HG02642 (cell line): ENCODE results near the gene RIN3.

Source experiments
- ATAC-seq: cut with Tn5 transposase; IDR thresholded peaks from one replicate; pipeline ENCODE4 v1.9.1; 2021; ENCODE audit warnings: mild to moderate bottlenecking; ENCODE audit not compliant: unreplicated experiment, poor library complexity

The RIN3 gene

DNA sequence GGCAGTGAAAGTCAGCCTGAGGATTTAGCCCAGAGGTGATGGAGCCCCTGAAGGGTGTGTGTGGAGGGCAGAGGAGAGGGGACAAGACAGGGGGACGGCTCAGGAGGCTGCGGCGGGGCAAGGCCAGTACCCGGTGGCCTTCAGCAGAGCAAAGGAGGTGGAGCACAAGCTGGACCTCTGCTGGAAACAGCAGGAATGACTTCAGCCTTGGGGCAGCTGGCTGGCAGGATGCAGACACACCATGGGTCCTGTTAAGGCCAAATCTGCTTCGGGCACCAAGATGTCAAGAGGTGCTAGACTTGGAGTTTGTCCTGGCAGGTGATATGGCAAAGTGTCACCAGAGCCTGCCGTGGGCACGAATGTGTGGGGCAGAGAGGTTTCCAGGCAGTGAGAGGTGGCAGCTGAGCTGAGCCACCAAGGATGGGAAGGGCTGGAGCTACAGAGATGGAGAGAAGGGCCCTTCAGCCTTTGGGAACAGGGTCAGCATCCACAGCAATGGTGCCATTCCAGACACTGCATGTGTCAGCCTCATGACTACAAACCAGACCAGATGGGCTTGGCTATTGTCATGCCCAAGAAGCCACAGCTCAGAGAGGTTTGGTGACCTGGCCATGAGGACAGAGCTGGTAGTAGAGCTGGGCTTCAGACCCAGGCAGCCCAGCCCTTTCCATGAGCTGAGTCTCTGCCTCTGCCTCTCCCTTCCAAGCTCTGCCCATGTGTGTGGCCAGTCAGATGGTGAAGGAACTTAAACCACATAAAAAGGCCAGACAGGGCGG, 142.9 kb downstream of the RIN3 start:
- no peak for ATAC-seq

DNA sequence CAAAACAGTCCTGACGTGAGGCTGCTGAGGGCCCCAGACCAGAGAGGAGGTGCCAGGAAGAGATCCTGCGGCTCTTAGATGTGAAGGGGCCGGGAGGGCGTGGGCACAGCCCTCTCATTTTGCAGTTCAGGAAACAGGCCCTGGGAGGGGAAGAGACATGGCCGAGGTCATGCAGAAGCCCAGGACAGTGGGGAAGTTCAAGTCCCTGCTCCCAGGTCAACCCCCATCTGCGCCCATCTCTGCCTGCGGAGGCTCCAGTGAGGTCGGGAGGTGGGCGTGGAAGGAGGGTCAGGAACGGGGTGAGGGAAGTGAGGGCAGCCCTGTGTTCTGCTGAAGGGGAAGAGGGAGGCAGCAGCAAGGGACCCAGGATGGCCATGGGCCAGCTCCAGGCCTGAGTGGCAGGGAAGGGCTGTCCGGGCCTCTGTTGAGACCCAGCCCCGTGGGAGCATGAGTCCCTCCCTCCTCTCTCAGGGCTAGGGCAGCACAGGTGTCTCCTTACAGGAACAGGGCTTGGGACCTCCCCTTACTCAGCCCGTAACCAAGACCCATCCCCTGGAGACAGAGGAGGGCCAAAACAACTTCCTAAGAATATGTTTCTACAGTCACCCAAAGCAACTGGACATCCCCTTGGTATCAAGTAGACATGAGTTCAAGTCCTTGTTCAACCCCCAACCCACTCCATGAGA, 144.0 kb downstream of the RIN3 start:
- ATAC-seq = no peak

DNA sequence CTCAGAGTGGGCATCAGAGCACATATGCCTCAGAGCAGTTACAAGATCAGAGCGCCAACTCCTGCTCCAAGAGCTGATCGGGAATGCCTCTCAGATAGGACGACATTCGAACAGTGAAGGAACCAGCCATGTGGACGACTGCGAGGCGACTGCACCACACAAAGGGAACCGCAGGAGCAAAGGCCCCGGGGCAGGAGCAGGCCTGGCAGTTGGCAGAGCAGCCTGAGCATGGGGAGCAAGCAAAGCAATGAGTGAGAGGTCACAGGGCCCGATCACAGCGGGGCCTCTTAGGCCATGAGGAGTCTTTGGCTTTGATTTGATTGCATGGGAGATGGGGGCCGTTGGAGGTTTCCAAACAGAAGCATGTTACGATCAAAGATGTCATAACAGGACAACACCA, 144.6 kb downstream of the RIN3 start:
- ATAC-seq = no peak

DNA sequence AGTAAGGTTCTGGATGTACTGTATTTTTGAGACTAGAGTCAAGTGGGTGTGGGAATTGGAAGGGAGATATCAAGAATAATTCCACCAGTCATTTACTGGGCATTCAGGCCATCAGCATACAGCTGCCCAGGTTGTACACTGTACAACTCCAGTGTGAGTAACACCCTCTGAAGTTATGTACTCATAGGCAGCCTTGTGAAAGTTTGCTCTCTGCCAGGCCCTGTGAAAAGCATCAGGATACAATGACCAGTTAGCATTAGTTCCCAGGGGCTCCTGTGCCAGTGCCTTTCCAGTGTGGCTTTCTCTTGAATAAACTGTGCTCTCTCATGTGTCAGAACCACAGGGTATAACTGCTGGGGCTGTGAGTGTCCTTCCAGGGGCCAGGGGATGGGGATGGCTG, 145.1 kb downstream of the RIN3 start:
- no peak for ATAC-seq

DNA sequence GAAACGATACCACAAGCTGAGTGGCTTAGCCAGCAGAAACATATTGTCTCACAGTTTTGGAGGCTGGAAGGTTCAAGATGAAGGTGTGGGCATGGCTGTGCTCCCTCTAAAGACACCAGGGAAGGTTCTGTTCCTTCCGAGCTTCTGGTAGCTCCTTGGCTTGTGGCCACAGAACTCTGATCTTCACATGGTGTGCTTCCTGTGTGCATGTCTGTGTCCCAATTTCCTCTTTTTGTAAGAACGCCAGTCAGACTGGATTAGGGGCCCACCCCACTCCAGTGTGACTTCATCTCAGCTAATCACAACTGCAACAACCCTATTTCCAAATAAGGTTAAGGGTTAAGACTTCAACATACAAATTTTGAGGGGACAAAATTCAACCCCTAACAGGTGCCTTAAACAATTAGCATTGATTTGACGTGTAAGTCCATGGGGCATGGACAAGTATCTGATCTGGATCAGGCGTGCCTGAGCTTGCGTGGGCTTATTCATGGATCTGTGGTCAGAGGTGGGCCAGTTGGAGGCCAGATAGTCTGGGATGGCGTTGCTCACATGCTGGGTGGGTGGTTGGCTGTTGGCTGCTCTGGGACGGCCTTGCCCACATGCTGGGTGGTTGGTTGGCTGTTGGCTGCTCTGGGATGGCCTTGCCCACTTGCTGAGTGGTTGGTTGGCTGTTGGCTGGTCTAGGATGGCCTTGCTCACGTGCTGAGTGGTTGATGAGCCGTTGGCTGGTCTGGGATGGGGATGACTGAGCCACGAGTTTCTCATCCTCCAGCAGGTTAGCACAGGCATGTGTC, 146.4 kb downstream of the RIN3 start:
- no peak for ATAC-seq

DNA sequence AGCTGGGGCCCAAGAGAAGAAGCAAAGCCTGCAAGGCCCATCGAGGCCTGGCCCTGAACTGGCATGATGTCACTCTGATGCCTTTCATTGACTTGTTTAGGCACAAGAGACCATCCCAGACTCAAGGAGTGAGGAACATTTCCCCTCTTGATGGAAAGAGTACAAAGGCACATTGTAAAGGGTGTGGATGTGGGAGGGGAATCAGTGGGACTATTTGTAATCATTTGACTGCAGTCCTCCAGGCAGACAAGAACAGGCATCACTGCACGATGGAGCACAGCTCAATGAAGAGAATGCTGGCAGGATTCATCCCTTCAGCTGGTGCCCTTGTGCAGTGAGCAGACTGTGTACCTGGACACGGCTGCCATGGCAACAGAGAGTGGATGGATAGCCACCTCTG, 147.0 kb downstream of the RIN3 start:
- no peak for ATAC-seq

DNA sequence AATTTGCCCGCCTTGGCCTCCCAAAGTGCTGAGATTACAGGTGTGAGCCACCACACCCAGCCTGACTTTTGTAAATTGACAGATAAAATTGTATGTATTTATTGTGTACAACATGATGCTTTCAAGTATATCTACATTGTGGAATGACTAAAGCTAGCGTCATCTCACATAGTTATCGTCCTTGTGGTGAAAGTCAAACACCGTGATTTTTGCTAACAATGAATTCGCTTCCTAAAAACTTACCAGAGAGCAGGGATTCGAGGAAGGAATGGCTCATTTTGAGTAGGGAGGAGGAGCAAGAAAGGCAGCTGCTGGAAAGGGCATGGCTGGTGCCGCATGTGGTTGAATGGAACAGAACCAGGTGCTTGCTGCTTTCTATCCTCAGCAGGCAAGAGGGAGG, 149.5 kb downstream of the RIN3 start:
- ATAC-seq = no peak

DNA sequence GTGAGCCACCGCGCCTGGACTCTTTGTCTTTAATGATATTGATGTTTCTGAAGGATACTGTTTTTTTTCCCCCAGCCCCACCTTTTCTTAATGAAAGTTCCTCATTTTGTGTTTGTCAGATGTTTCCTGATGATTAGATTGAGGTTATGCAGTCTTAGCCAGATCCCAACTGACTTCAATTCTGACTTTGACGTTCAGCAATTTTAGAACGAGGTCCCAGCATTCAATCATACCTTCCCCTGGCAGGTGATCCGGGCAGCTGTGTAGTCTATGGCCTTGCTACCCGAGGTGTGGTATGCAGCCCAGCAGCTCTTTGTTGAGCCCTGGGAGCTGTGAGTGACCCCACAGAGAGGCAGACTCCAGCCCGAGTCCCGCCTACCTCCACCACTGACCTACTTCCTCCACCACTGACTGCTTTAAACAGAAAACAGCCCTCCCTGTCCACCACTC, 152.1 kb downstream of the RIN3 start:
- ATAC-seq = no peak

DNA sequence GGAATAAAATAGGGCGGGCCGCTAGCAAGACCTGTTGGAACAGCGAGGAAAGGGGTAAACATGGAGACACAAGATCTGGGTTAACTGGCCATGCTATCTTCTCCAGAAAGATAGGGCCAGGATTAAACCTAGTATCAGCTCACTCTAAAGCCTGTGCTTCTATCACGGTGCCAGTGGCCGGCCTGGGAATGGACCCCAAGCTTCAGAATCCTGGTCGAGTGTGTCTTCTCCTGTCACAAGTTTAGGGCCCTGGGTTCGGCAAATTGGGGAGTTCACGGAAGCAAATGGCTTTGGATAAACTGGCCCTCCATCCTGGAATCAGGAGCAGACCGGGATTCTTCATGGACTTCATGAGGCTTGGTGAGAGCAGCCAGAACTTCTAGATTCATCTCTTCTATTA, 152.7 kb downstream of the RIN3 start:
- no peak for ATAC-seq

DNA sequence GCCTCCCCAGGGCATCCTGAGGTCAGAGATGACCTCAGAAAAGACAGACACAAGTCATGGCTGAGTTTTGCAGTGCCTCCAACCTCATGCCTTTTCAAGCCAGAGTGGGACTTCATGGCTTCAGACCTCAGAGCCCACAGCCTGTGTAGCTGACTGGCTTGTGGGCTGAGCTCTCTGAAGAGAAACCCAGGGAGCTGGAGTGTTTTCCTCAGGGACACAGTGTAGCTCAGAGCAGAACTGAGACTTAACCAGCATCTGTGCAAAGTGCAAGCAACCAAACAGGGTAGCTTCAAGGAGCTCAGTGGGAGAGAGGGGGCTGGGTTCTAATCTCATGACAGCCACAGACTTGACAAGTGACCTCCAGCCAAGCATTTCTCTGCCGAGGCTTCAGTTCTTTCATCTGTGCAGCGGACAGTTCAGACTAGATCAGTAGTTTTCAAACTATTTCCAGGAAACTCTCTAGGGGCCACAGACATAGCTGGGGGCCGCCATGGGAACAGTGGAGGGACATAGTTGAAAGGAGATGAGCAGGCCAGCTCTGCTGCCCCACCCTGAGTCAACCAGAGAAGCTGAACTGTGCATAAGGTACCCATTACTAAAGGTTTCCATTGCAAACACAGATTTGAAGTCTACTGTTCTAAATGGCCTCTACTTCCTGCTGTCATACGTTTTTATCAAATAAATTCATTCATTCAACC, 154.8 kb downstream of the RIN3 start:
- ATAC-seq = no peak

DNA sequence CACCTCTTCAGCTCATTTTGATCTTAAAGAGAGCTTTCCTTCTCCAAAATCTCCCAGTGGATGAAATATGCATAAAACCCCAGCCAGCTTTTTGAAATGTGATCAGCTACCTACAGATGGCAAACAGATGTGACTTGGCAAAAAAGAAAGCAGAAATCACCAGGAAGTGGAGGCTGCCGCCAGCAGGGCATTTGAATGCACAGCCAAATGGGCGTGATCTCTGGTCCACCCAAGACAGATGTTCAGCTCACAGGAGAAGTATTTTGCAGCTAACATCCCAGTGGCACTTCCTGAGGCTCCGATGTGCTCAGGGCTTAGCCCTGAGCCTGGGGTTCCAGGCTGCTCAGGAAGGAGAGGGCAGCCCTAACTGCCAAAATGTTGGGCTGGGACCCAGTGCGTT, 156.6 kb downstream of the RIN3 start:
- peak; percentile 45 for ATAC-seq

DNA sequence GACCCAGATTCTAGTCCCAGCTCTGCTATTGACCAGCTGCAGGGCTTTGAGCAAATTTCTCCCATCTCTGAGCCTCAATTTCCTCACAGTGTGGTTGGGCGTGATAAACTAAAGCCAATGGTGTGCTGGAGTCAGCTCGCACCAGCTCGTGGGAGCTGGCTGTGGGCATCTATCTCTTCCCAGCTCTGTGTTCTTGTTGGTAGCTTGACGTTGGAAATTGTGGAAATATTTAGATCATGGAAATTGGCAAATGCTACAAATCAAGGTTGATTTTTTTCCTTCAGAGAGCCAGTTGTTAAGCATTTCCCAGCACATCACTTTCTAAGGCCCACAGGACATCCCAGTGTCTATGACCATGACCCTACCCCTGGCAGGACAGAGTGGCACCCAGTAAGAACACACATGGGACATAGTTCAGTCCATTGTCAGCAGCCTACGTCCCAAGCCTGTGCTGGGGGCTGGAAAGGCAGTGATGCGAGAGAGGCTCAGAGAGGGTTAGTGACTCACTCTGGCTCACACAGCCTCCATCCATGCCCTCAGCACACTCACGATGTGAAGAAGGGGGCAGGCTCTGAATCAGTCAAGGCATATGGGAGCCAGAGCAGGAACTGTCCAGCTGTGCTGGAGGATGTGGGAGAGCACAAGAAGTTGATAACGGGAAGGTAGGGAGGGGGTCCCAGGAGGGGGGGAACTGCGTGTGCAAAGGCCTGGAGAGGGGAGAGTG, 157.2 kb downstream of the RIN3 start:
- ATAC-seq = no peak

DNA sequence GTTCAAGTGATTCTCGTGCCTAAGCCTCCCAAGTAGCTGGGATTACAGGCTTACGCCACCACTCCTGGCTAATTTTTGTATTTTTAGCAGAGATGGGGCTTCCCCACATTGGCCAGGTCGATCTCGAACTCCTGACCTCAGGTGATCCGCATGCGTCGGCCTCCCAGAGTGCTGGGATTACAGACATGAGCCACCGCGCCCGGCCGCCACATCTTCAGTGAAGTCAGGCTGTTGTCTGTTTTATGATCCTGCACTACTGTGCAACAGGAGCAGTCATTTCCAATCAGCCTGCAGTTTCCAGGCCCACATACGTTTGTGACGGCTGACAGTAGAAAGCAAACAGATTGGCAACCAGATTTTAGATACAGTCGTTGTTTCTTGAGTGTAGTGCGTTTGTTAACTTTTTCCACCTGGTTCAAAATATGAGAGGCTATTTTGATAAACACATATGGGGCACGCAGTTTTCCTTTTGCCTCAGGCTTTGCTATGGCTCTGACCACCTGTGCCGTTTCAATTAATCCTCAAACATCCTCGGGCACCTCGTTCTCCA, 160.1 kb downstream of the RIN3 start:
- ATAC-seq = no peak

DNA sequence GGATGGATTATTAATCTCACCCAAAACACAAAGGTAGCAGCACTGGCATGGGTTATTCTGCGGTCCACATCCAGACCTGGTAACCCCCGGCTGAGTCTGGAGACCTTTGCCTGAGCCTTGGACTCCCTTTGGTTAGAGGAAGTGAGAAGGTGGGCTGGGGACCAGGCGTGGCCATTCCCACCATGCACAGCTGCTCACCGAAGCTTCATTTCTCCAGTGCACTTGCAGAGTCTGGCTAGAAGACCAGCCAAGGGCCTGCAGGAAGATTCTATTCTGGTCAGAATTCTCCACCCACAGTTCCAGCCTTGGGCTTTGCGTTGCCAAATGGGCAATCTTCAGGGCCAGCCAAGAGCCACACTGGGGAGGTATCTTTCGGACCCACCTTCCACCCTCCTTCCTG, 161.8 kb downstream of the RIN3 start:
- ATAC-seq = no peak

DNA sequence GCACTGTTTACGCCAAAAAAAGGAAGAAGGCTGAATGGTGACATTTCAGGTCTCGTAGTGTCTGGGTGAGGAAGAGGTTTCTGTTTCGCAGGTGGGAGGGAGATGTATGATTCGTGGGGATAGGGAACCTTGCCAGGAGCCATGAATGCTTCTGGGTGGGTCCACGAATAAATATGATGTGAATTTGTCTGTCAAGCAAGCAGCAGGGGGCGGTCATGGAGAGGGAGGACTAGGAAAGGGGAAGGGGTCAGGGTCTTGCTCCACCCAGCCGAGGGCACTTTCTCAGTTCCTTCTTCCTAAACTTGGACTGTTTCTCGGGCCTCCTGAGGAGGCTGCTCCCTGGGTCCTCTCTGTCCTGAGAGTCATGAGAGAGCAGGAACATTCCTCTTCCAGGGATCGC, 162.4 kb downstream of the RIN3 start:
- no peak for ATAC-seq

DNA sequence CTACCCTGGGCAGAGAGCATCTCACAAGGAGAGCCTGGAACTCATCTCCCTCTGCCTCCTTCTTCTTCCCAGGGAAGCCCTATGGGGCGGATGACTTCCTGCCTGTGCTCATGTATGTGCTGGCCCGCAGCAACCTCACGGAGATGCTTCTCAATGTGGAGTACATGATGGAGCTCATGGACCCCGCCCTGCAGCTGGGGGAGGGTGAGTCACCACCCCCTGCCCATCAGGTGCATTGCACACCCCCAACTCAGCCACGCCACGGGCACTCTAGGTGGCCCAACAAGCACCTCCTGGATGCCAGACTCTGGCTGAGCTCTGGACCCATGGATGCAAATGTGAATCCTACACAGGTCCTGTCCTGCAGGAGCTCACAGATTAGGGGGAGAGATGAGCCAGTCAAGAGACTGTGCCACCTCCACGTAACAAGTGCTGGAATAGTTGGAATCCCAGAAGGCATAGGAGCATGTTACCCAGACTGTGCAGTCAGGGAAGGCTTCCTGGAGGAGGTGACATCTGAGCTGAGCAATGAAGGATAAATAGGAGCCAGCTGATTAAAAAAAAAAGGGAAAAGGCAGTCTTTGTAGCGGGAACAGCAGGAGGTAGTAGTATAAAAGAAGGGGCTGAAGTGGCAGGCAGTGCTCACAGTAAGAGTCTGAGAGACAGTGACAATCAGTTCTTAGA, 163.0 kb downstream of the RIN3 start:
- no peak for ATAC-seq

DNA sequence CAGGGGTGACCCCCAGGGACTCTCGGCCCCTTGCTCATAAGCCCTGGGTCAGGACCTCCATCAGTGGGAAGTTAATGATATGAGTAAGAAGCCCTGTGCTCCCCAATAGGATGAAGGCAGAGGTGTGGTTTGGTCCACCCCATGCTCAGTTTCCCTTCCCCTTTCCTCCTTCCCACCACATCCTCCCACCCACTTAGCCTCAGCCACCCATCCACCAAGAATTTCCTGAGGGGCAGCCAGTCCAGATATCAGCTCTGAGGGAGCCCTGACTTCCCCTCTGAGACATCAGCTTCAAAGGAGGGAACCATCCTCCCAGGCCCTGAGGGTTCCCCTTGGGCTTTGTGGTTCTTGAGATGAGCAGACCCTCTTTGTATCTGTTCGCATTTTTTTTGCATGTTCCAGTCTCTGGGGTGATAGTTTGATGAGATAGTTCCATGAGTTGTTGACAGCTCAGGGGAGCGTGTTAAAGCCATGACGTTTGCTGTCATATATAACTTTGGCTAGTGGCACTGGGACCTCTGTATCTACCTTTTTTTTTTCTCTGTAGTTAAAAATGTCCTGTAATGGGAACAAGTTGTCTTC, 163.6 kb downstream of the RIN3 start:
- peak; percentile 78 for ATAC-seq

DNA sequence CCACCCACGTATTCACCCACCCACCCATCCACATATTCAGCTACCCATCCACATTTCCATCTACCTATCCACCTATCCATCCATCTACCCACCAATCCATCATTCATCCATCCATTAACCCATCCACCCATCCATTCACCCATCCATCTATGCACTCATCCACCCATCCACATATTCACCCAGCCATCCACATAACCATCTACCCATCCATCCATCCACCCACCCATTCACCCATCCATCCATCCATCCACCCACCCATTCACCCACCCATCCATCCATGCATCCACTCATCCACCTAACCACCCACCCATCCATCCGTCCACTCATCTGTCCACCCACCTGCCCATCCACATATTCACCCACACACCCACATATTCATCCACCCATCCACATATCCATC, 164.4 kb downstream of the RIN3 start:
- ATAC-seq = no peak

DNA sequence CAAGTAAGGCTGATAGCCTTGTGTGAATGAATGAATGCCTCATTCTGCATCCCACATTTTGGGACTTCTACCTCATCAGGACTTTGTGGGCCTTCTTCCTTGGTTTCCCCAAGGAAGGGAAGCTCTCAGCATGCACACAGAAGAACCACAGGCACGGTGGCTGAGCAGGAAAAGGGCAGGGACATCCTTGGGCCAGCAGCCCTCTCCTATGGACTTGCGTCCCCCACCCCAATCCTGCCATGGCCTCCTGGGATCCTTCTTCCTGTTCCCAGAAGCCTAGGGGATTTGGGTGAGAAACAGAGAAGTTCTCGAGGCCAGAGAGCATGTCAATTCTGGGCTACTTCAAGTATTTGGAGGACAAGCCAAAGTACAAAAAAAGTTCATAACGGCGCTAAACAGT, 165.2 kb downstream of the RIN3 start:
- no peak for ATAC-seq
